Stimulated activated CD4-positive, alpha-beta T cell treated with anti-CD3 and anti-CD28 coated beads, Interleukin-1b, Interleukin-23, amount 100 ng/mL, for 24 hours (primary cell): ENCODE data around the gene GXYLT1.
"Not testable (repeated sequence)": the region's sequence is repeated elsewhere in the genome, so short reads cannot be mapped to it uniquely, and the experiment has no call there.

Experiments
- DNase-seq, 4 experiments: peaks; one replicate each; pipeline ENCODE4 v3.0.0-alpha.2; 2020; ENCODE audit warnings: low read depth in 4 of 4, low spot score in 1 of 4

GXYLT1 gene, protein sequence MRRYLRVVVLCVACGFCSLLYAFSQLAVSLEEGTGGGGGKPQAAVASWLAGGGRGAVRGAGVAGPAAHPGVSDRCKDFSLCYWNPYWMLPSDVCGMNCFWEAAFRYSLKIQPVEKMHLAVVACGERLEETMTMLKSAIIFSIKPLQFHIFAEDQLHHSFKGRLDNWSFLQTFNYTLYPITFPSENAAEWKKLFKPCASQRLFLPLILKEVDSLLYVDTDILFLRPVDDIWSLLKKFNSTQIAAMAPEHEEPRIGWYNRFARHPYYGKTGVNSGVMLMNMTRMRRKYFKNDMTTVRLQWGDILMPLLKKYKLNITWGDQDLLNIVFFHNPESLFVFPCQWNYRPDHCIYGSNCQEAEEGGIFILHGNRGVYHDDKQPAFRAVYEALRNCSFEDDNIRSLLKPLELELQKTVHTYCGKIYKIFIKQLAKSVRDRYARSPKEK

DNA sequence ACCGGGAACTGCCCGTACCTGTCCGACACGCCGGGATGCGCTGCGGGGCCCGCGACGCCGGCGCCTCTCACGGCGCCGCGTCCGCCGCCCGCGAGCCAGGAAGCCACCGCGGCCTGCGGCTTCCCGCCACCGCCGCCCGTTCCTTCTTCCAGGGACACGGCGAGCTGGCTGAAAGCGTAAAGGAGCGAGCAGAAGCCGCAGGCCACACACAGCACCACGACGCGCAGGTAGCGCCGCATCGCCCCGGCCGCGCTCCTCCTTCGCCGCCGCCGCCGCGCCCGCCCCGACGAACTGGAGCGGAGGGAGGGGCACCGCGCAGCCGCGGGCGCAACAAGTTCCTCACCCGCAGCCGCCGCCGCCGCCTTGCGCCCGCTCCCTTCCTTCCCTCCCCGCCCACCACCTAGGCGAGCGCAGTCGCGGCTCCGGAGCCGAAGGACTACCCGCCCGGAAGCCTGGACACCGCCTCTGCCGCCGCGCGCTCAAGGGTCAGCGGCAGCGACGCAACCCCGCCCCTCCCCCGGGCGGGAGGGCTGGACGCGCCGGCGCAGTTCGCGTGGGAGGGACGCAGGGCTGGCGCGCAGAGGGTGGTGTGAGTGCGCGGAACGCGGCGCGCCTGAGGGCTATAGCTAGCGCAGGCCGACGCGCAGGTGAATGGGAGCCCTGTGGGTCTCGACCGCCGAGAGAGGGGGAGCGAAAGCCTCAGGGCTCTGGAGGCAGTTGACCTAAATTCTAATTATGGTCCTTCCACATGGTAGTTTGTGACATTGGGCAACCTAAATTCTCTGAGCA lies at the start of gene GXYLT1:
GXYLT1 (minus strand) TSS at position 467 of the 789 bp plus-strand sequence; CDS start at position 239, 228 bp downstream.
- DNase-seq = peak; percentile 54 to 77 (median 67)

DNA sequence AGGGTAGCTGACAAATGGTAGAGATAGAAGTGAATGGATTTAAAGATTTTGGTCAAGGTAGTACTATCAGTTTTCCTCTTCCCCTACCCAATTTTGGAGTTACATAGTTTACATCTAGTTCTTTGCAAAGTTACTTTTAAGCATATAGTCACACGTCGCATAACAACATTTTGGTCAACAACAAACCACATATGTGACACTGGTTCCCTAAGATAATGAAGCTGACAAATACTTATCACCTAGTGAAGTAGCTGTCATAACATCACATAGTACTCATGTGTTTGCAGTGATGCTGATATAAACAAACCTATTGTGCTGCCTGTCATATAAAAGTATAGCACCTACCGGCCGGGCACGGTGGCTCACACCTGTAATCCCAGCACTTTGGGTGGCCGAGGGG lies 48.0 kb upstream of the GXYLT1 start:
- no peak for DNase-seq

DNA sequence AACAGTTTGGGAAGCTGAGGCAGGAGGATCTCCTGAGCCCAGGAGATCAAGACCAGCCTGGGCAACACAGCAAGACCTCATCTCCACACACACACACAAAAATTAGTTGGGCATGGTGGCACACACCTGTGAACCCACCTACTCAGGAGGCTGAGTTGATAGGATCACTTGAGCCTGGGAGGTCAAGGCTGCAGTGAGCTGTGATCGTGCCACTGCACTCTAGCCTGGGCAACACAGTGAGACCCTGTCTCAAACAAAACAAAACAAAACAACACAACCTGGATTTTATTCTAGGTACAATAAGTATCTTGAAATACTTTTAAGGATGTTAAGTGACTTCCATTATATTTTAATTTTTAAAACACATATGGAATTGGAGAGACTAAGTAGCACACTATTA lies 47.6 kb upstream of the GXYLT1 start:
- no peak for DNase-seq

DNA sequence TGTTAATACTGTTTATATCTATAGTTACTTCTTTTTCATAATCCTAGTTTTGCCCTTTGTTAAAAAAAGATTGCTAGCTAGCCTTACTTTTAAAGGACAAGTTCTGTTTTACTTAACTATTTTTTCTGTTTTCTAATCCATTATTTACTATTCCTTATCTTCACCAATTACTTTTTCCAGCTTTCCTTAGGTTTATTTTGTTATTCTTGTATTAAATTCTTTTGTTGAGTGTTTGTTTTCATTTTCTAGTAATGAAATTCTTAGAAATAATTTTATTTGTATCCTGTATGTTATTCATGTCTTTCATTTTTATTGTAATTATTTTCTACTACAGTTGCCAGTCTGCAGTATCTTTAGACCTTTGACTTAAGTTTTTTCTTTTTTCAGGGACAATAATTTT lies 45.7 kb upstream of the GXYLT1 start:
- no peak for DNase-seq

DNA sequence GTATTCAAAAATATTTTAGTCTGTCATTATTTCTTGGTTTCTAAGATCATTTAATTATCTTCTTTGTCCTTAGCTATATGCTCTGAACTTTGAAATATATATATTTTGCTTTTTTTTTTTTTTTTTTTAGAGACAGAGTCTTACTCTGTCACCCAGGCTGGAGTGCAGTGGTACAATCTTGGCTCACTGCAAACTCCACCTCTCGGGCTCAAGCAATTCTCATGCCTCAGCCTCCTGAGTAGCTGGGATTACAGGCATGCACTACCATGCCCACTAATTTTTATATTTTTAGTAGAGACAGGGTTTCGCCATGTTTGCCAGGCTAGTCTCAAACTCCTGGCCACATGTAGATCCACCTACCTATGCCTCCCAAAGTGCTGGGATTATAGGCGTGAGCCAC lies 43.6 kb upstream of the GXYLT1 start:
- DNase-seq = not testable (repeated sequence)

DNA sequence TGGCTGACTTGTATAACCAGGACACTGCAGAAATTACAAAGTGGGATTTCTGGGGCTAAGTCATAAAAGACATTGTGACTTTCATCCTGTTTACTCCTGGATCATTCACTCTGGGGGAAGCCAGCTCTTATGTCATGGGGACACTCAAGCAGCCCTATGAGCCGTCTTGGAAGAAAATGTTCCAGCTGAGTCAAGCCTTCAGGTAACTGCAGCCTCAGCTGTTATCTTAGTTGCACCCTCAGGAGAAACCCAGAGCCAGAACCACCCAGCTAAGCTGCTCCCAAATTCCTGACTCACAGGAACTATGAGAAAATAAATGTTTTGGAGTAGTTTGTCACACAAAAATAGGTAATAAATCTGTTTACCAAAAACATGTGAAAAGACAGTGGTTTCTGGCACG lies 43.1 kb upstream of the GXYLT1 start:
- DNase-seq = no peak

DNA sequence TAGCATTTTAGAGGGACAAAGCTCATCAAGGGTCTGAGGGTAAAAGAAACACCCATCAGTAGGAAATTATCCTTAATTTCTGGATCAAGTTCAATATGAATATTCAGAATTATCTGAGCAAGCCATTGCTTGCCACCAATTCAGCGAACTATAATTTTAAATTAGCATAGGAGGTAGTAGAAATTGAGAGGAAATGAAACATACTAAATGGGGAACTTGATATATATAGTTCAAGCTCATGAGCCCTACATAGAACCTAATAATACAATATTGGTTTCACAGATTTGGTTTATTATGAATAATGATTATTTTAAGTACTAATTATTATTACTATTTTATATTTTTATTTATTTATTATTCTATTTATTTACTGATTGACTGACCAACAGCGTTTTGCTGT lies 42.1 kb upstream of the GXYLT1 start:
- no peak for DNase-seq

DNA sequence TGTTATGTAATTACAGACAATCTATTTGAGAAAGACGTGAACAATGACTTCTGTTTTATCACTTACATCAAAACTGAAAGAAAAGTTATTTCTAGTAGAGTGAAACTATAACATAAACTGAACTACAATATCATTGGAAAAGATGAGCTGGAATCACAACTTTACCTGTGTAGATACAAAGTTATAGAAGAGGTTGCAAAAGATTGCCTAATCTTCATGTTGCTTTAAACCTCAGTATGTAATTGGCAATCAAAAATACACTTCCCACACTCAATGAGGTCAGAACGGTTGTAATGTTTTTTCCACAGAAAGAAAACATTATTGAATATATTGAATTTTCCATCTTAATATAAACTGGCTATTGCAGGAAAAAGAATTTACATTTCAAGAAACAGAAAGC lies 37.7 kb upstream of the GXYLT1 start:
- no peak for DNase-seq

DNA sequence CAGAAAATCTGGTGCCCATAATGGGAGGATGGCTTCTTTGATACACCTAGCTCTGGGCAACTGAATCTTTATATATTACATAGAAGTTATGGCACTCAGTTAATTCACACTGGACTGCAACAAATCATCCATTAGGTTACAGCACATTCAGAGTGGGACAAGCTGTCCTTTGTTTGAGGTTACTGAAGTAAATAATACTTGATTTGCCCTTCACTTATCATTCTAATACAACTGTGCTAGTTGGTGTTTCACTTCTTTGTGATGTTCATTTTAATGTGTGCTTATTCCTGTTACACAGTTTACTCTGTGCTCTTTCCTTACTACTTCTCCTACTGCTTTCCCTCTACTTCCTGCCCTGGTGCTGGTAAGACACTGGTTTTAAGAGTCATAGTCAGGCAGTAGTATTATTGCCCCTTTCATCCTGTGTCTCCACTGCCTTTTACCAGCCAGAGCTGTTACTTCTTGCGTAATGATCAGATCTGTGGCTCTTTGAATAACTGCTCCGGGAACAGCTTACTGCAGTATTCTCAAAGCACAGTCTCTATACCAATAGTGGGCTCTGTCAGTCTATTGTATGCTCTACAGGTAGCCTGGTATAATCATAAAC lies 36.4 kb upstream of the GXYLT1 start:
- no peak for DNase-seq

DNA sequence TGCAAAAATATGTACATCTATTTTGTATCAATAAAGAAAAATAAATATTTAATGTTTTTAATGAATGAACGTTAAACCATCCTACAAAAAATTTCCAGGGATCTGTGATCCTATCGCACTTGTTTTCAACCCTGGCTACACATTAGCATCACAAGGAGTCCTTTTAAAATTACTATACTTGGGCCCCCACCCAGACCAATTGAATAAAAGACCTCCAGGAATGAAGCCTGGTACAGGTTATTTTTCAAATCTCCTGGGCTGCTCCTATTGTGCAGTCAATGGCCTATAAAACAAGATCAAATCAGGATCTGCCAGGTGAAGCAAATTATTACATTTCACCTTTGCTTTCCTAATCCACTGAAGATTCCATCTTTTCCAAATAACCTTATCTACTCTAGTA lies 33.4 kb upstream of the GXYLT1 start:
- DNase-seq = no peak

DNA sequence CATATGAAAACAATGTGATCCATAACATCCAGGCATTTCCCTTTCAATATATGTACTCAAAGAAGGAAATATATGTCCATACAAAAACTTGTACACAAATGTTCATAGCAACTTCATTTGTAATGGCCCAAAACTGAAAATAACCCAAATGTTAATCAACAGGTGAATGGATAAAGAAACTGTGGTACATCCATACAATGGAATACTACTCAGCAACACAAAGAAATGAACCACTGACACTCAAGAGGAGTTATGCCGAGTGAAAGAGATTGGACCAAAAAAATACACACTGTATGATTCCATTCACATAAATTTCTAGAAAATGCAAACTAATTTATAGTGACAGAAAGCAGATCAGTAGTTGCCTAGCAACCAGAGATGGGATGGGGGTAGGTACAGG lies 30.3 kb upstream of the GXYLT1 start:
- no peak for DNase-seq

DNA sequence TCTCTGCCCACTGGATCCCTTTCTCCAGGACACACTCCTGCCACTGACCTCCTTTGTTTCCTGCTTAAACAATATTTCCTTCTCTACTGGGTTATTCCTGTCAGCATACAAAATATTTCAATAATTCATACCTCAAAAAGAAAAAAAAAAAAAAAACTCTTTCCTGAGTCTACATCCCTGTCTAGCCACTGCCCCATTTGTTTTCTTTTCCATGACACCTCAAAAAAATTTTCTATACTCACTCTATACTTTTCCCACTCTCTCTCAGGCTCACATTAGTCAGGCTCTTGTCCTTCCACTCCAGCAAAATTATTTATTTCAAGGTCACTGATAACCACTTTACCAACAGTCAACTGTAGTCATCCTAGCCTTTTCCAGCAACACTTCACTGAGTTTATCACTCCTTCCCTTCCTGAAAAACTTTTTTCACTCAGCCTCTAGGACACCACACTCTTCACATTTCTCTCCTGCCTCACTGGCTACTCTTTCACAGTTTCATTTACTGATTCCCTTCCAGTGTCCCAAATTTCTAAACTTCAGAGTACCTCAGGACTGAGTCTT lies 29.4 kb upstream of the GXYLT1 start:
- DNase-seq = no peak

DNA sequence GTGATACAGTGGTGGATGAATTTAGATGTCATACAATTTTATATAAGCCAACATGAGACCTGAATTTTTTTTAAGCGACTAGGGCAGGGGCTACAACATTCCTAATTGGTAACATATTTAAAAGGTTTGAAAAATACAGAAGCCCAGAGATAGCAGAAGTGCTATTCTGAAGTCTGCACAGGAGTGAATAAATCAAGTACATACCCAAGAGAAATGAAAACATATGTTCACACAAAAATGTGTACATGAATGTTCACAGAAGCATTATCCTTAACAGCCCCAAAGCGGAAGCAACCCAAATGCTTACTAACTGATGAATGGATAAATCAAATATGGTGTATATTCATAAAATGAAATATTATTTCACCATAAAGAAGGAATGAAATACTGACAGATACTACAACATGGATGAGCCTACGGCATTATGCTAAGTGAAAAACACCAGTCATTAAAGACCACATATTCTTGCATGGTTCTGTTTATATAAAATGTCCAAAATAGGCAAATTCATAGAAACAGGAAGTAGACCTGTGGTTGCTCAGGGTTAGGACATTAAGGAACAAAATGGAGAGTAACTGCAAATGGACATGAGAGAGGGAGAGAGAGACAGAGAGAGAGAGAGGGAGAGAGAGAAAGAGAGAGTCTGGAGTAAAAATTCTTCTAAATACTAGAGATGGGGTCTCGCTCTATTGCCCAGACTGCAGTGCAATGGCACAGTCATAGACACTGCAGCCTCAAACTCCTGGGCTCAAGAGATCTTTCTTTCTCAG lies 28.0 kb upstream of the GXYLT1 start:
- no peak for DNase-seq

DNA sequence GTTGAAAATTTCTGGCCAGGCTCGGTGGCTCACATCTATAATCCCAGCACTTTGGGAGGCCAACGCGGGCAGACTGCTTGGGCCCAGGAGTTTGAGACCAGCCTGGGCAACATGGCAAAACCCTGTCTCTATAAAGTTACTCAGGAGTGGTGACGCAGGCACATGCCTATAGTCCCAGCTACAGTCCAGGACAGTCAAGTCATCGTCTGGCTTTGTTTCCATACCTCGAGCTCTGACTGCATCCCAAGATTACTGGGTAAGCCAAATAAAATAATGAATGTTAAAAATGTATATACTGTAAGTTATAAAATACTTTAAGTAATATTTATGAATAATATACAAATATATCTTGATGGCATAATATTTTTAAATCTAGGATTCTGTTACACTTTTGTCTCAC lies 23.0 kb upstream of the GXYLT1 start:
- no peak for DNase-seq

DNA sequence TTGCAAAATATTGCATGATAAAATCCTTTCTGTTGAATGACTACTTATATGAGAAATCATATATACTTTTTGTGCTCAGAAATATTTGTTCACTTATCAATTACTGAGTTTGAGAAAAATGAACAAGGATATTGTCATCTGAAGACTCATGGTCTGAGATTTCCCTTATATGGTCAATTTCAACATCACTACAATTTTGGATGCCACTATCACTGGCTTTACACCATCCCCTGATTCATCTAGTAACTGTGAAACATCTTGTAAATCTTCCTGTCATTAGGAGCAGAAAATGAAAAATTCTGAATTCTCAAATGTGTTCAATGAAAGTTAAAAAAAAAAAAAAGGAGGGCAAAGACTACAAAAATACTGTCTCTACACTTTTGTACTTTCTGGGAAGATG lies 21.8 kb upstream of the GXYLT1 start:
- DNase-seq = no peak

DNA sequence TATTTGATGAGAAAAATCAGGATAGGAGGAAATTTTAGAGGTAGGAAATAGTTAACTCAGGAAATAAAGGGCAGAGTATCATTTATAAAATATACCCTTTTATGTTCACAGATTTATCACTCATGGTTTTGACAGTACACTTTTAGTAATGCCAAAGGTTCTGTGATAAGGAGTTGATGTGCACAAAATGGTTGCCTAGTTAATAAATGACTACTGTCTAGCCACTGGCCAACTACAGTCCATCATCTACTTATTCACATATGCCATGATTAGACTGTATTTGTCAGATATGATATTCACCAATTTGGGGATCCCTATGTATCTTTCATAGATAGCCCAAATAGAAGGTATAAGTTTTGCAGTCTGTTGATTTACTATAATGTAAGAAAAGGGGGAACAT lies 19.2 kb upstream of the GXYLT1 start:
- DNase-seq = no peak

DNA sequence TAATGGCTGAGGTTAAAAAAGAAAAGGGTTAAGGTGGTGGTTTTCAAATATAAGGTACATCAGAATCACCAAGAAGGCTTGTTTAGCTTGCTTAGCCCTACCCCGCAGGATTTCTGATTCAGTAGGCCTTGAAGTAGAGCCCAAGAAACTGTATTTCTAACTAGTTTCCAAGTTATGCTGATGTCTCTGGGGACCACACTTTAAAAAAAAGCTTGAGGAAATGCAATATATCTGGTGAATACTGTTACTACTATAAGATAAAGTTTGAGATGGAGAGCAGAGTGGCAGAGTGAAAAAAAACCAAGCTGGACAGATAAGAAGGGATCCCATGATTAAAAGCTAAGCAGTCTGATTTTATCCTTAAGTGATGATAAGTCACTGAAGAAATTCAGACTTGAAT lies 18.3 kb upstream of the GXYLT1 start:
- DNase-seq = no peak

DNA sequence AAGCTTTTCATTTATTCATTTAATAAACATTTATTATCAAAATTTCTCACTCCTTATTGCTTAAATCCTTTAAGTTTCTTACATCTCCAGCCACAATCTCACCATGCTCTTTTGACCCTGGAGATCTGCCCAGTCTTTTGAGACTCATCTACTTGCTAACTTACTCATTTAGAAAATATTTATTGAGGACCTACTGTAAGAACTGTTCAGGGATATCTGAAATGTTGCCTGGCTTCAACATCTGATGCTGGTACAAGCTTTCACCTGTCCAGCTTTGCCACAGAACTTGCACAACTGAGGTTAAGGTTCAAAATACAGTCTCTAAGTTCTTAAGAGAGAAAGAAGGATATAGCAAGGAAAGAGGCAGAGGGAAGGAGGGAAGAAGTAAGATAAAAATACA lies 17.5 kb upstream of the GXYLT1 start:
- DNase-seq = no peak

DNA sequence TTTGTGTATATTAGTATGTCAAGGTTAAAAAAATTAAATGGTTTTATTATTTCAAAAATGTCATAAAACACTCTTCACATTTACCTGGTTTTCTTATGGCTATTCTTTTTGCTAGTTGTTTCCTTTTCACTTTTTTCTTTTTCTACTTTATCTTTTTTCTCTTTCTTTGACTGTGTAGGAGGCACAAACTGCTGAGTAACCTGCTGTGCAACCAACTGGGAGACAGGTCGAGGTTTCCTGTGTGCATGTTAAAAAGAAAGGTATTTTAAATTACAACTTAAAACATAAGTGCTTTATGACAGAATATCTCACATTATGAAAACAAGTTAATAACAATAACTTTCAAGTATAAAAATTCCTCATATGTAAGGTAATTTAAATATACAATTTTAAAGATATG lies 16.9 kb upstream of the GXYLT1 start:
- DNase-seq = no peak

DNA sequence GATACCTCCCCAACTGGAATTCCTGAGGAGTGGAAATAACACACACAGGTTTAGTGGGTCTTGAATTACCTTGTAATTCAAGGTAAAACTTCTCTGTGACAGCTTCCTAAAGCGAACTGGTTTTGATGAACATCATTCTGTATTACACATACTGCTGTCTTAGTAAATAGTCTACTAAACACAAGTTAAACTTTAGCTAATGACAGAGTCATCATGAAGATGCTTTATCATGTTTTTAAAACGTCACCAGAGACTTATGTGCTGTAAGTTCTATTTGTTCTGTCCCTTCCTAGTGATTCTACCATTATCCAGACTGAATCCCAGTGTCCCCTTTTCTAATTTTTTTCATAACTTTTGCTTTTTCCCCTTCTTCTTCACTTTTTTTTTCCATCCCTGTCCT lies 11.6 kb upstream of the GXYLT1 start:
- DNase-seq = no peak
